ACHN (cell line): Measurements from ENCODE around the gene ABCA7.
"Not testable (repeated sequence)": the region's sequence is repeated elsewhere in the genome, so short reads cannot be mapped to it uniquely, and the experiment has no call there.

ENCODE experiments used
- DNase-seq: peaks from one replicate; pipeline ENCODE4 v3.0.0-alpha.2; 2015
- in situ Hi-C: cut with HindIII; loops from 2 replicates; pipeline ENCODE4 v1.10.0; 2017; ENCODE audit warnings: low sequenced_read_pairs, low pct_ligation_motif_present, low pct_unique_long_range_greater_than_20kb

ABCA7 gene

DNA sequence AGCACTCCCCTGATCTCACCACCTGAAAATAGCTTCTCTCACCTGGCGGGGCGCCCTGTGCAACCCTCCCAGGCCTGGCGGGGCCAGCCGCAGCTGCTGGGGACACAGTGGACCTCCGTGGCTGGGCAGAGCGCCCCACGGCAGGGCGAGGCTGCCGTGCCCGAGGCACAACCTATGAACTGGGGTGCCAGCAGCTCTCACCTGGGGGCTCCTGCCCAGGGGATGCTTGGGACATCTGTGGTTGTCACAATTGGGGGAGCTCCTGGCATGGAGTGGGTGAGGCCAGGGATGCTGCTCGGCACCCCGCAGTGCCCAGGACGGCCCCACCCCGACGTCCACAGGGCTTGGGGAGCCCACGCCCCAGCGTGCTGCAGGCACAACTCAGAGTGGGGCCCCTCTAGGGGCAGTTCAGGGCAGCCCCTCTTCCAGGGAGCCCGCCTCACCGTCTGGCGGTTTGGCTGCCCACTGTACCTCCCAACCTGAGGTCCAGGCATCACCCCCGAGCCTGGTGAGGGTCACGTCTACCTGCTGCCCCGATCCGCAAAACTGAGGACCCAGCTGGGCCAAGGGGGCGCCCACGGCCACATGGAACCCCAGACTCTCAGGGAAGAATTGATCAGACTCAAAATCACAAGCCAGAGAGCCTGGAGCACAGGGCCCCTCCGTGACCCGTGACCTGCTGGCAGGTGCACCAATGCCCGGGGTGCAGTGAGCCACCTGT, 24.7 kb upstream of the ABCA7 start:
- DNase-seq = no peak
- in situ Hi-C loops = no loop called here

GRCh38 chr19:1015782-1016646, 23.9 kb upstream of the ABCA7 start:
- DNase-seq = no peak
- in situ Hi-C loops = no loop called here

GRCh38 chr19:1016647-1017114, 23.2 kb upstream of the ABCA7 start:
- in situ Hi-C loops = no loop called here
- no peak for DNase-seq

DNA sequence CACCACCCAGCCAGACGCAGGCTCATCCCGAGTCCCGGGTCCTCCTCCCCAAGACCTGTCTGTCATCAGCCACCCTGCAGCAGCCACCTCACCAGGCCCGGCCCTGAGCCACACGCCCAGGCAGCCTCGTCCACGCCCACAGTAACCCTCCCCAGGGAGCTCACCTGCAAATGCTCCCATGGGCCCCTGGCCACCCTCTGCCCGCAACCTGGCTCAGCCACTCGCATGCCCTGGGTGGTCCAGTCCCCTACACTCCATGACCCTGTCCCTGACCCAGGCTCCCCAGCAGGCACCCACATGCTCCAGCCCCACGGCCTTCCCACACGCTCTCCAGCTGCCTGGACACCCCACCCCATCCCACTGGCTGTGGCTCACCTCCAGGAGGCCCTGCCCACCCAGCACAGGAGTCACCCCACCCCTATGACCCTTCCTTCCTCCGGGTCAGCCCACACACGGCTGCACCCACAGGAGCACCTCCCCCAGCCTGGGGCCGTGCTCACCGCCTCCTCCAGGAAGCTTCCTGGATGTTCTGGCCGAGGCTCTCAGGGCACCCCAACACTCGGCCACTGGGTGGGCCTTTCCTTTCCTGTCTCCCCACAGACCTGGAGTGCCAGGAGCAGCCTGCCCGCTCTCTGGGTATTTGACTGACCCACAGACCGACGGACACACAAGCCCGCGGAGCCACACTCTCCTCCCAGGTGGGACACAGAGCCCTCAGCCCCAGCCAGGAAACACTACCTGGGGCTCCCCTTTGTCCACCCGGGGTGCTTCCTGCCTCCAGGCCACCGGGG, 22.6 kb upstream of the ABCA7 start:
- DNase-seq = no peak
- in situ Hi-C loops = no loop called here

DNA sequence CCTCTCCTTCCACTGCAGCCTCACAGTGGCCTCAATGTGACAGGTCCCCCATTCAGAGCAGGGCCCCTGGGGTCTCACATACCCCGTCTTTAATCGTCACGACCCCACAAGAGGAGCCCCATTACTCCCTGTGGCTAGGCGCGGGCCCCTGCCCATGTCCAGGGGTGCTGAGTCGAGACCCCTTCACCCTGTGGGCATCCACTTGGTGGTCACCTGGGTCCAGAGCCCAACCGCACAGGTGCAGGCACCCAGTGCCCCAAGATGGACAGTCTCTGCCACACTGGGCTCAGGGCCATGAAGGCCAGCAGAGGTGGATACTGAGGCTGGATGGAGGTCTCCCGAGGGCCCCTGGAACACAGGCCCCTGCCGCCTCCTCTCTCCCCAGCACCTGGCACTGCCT, 22.0 kb upstream of the ABCA7 start:
- DNase-seq = no peak
- in situ Hi-C loops = no loop called here

GRCh38 chr19:1018393-1018792, 21.5 kb upstream of the ABCA7 start:
- DNase-seq = no peak
- in situ Hi-C loops = no loop called here

DNA sequence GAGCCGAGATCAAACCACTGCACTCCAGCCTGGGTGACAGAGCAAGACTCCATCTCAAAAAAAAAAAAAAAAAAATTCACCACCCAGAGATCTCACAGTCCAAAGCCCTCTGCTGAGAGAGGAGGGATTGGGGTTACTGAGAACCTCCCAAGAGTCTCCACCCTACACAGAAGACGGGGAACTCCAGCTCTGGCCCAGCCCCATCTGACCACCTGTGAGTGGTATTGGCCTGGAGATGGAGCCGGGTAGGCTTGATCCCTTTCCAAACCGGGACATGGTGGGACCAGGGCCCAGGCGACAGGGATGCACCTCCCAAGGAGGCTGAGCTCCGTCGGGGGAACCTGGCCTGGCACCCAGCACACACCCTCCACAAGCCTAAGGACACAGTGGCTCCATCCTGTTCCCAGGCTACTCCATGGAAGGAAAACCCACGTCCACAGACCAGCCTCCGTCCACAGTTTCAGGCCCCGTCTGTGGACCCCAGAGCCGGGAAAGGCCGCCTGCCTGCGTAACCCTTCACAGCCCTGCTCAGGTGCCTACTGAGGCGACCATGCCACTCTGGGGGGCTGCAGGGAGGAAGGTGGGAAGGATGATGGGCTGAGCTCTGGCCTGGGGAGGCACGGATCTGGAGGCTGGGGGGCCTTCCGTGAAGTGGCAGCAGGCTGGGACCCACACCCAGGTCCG, 20.8 kb upstream of the ABCA7 start:
- DNase-seq = no peak
- in situ Hi-C loops = no loop called here

DNA sequence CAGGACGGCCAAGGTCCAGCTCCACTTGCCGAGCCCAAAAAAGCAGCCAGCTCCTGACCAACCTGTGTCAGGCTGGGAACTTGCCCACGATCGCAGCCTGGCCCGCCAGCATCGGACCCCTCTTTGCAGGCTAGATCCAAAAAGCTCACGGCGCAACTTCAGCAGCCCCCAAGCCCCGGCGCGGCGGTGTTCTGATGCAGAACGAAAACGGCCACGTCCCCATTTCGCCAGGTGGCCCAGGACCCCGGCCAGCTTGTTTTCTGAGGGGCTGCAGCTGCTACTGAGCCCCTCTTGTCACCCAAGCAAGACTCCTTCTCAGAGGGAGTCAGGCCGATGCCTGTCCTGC, 20.3 kb upstream of the ABCA7 start:
- in situ Hi-C loops = no loop called here

GRCh38 chr19:1019980-1020867, 19.7 kb upstream of the ABCA7 start:
- no peak for DNase-seq
- in situ Hi-C loops = no loop called here

More for the DNA sequence above, 20.3 kb upstream of the ABCA7 start:
- DNase-seq = no peak

GRCh38 chr19:1020868-1021425, 19.0 kb upstream of the ABCA7 start, which contains the start of gene TMEM259:
Gene TMEM259, minus strand, starts transcription at chr19:1021123. Its CDS starts 127 bp downstream, at chr19:1020996.
- in situ Hi-C loops = no loop called here

GRCh38 chr19:1023883-1024188, 16.1 kb upstream of the ABCA7 start:
- DNase-seq, in situ Hi-C loops: not testable (repeated sequence)

More at GRCh38 chr19:1020868-1021425, 19.0 kb upstream of the ABCA7 start, which contains the start of gene TMEM259:
- DNase-seq = peak; percentile 92

DNA sequence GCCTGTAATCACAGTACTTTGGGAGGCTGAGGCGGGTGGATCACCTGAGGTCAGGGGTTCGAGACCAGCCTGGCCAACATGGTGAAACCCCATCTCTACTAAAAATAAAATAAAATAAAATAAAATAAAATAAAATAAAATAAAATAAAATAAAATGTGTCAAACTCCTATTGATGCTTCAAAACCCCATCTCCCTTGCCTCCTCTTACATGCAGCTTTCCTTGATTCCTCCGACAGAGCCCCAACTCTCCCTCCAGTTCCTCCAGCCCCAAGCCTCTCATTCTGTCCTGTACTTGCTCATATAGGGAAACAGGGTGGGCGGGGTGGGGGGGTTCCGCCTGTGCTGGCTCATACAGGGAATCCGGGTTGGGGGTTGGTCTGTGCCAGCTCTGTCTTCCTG, 14.8 kb upstream of the ABCA7 start:
- DNase-seq, in situ Hi-C loops: not testable (repeated sequence)

GRCh38 chr19:1025960-1026782, 13.7 kb upstream of the ABCA7 start, which contains the start of gene CNN2:
Gene CNN2, plus strand, starts transcription at chr19:1026608. Its CDS starts 54 bp downstream, at chr19:1026662.
- DNase-seq = peak; percentile 75
- in situ Hi-C loops = no loop called here

- peak; percentile 30 for DNase-seq
- in situ Hi-C loops = no loop called here
These were observed 12.9 kb upstream of the ABCA7 start for GRCh38 chr19:1026783-1027649.

DNA sequence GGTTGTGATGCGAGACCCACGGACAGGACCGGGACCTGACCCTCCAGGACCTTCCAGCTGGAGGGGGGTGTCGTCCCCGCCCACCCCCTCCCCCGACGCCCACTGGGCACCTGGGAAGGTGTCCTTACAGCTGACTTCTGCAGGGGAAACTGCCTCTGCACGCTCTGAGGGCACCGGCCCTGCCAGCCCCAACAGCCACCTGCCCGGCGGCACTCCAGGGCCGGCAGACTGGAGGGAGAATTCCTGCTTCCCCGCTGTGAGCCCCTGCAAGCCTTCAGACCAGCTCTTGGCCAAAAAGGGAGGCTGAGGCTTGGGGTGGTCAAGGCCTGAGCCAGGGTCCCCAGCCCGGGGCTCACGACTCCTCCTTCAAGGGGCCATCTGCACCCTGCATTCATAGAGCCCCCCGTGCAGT, 12.3 kb upstream of the ABCA7 start:
- in situ Hi-C loops = no loop called here
- peak; percentile 20 for DNase-seq
